Measurements from ENCODE around the gene WFDC1.
"Not testable (repeated sequence)": the region's sequence is repeated elsewhere in the genome, so short reads cannot be mapped to it uniquely, and the experiment has no call there.

Gene WFDC1

DNA sequence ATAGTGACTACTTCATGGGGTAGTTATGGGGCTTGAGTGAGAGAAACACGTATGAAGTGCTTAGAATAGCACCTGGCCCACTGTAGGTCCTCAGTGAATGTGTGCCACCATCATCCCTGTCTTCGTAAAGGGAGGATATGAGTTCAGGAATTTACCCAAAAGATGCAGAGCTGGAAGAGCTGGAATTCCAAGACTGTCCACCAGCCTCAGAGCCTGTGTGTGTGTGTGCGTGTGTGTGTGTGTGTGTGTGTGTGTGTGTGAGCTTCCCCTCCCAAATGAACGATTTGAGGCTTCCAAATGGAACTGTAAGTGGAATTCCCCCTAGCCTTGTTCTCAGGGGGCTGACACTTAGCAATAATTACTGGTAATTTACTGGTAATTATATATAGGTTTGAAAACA lies 27.3 kb downstream of the WFDC1 start:
- no peak for TF ChIP-seq ZNF274 (IDR thresholded peaks at IDR 0.05; ENCODE audit: low read depth, low read length)
- H3K4me3 ChIP-seq (ENCODE audit: low read length): no peak overlapping the region

DNA sequence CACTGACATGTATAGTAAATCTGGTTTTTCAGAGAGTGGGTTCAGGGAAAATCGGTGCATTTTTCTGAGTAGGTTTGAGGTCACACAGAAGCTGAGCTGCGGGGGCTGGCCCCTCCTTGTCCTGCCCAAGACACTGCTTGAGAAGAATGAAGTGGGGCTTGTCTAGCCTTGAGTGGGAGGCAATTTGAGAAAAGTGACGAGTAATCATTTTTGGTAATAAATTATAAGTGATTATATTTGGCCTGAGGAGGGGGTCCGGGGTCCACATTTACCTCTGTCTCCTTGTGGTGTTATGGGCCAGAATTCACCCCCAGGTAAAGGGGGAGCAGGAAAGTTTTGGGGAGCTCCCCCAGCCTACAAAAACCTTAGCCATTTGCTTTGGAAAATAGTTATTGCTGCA lies 28.1 kb downstream of the WFDC1 start:
- no peak for TF ChIP-seq ZNF274 (IDR thresholded peaks at IDR 0.05; ENCODE audit: low read depth, low read length)
- H3K4me3 ChIP-seq (ENCODE audit: low read length): no peak overlapping the region

GRCh38 chr16:84323606-84324005 lies 28.9 kb downstream of the WFDC1 start:
- TF ChIP-seq ZNF274 (IDR thresholded peaks at IDR 0.05; ENCODE audit: low read depth, low read length): no peak
- no peak overlapping the region for H3K4me3 ChIP-seq (ENCODE audit: low read length)

- TF ChIP-seq ZNF274 (IDR thresholded peaks at IDR 0.05; ENCODE audit: low read depth, low read length): no peak
- H3K4me3 ChIP-seq (ENCODE audit: low read length): no peak overlapping the region
Observed at GRCh38 chr16:84324434-84325262, 30.0 kb downstream of the WFDC1 start.

GRCh38 chr16:84326545-84326944 lies 31.9 kb downstream of the WFDC1 start:
- no peak for TF ChIP-seq ZNF274 (IDR thresholded peaks at IDR 0.05; ENCODE audit: low read depth, low read length)

DNA sequence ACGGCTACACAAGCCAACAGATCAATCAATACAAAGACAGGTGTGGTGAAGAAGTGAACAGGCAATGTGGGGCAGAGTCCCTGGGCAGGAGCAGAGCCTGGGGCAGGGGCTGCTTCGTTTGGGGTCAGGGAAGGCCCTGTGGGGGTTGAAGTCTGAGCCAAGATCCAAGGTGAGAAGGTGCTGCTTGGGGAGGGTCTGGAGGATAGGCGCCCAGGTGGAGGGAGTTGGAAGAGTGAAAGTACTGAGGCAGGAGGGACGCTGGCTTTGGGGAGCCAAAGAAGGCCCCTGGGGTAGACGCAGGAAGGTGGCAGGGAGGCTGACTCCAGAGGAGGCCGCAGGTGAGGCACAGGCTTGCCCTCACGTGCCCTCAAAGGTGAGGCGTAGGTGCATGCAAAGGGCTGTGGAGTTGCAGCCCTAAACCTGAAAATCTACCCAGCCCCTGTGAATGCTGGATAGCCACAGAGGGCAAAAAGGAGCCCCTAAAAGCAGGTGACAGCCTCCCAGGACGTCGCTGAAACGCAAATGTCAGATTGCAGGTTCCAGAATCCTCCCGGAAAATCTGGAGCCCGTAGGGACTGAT lies 33.3 kb downstream of the WFDC1 start:
- TF ChIP-seq ZNF274 (IDR thresholded peaks at IDR 0.05; ENCODE audit: low read depth, low read length): no peak
- H3K4me3 ChIP-seq (ENCODE audit: low read length): no peak overlapping the region

More at GRCh38 chr16:84326545-84326944, 31.9 kb downstream of the WFDC1 start:
- no peak overlapping the region for H3K4me3 ChIP-seq (ENCODE audit: low read length)

DNA sequence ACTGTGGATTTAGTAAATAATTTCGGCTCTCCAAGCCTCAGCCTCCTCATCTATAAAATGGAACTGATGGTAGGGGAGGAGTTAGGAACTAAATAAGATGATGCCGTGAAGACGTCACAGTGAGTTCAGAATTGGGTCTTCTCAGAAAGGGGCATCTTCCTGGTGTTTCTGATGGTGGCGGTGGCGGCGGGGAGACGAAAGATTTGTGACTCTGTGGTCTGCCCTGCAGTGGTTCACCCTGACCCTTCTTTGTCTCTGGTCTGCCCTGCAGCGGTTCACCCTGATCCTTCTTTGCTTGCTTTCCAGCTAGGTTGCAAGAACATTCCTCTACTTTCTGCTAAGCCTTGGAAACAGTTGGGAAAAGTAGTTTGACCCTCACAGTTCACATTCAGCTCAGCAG lies 34.3 kb downstream of the WFDC1 start:
- TF ChIP-seq ZNF274 (IDR thresholded peaks at IDR 0.05; ENCODE audit: low read depth, low read length): no peak
- H3K4me3 ChIP-seq (ENCODE audit: low read length): no peak overlapping the region

- TF ChIP-seq ZNF274 (IDR thresholded peaks at IDR 0.05; ENCODE audit: low read depth, low read length): no peak
- no peak overlapping the region for H3K4me3 ChIP-seq (ENCODE audit: low read length)
Observed at GRCh38 chr16:84329843-84330684, 35.4 kb downstream of the WFDC1 start.

GRCh38 chr16:84330685-84331050 lies 36.0 kb downstream of the WFDC1 start:
- no peak for TF ChIP-seq ZNF274 (IDR thresholded peaks at IDR 0.05; ENCODE audit: low read depth, low read length)

GRCh38 chr16:84331998-84332780 lies 37.5 kb downstream of the WFDC1 start:
- no peak overlapping the region for H3K4me3 ChIP-seq (ENCODE audit: low read length)
- TF ChIP-seq ZNF274 (IDR thresholded peaks at IDR 0.05; ENCODE audit: low read depth, low read length): no peak

More at GRCh38 chr16:84330685-84331050, 36.0 kb downstream of the WFDC1 start:
- no peak overlapping the region for H3K4me3 ChIP-seq (ENCODE audit: low read length)

DNA sequence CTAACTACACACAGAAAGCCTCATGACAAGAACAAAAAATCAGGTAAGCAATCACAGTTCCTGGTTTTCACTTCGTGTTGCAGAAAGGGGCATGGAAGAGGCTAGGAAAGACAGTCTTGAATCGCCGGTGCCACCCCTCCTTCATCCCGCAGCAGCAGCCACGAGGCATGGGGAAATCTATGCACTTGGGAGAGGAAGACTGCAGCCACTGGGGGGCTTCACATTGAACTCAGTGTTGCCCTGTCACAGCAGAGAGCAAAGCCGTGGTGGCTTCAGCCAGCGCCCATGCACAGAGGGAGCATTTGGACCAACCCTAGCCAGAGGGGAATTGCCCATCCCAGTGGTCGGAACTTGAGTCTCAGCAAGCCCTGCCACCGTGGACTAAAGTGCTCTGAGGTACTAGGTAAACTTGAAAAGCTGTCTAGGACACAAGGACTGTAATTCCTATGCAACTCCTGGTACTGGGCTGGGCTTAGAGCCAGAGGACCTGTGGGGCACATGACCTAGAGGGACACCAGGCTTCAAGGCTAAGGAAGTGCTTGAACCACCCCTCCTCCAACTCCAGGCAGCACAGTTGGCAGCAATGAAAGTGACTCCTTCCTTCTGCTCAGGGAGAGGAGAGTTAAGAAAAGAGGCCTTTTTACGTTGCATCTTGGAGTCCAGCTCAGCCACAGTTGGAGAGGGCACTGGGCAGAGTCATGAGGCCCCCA lies 38.5 kb downstream of the WFDC1 start:
- TF ChIP-seq ZNF274 (IDR thresholded peaks at IDR 0.05; ENCODE audit: low read depth, low read length): no peak
- H3K4me3 ChIP-seq (ENCODE audit: low read length): no peak overlapping the region

- no peak overlapping the region for H3K4me3 ChIP-seq (ENCODE audit: low read length)
- TF ChIP-seq ZNF274 (IDR thresholded peaks at IDR 0.05; ENCODE audit: low read depth, low read length): no peak
Observed at GRCh38 chr16:84334058-84334457, 39.4 kb downstream of the WFDC1 start.

DNA sequence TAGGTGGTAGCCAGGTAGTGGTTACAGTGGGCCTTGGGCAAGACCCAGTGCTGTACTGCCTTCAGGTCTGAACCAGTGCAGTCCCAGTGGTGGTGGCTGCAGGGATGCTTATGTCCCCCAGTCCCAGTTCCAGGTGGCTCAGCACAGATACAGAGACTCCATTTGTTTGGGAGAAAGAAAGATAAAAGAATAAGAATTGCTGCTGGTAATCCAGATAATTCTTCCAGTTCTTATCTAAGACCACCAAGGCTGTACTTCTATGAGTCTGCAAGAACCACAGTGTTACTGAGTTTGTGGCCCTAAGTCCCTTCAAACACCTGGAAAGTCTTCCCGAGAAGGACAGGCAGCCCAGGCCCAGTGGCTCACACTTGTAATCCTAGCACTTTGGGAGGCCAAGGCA lies 39.8 kb downstream of the WFDC1 start:
- no peak overlapping the region for H3K4me3 ChIP-seq (ENCODE audit: low read length)
- no peak for TF ChIP-seq ZNF274 (IDR thresholded peaks at IDR 0.05; ENCODE audit: low read depth, low read length)

- not testable (repeated sequence) for H3K4me3 ChIP-seq (ENCODE audit: low read length)
Observed at GRCh38 chr16:84337236-84337635, 42.6 kb downstream of the WFDC1 start.

All from GM08714 (cell line).